Fibroblast of peridontal ligament (primary cell): ENCODE results near the gene KCTD20.
A peak's percentile ranks its signal among the peaks of the same experiment; 100 is the strongest.
"Not testable (repeated sequence)": the region's sequence is repeated elsewhere in the genome, so short reads cannot be mapped to it uniquely, and the experiment has no call there.

Experiments used
- DNase-seq: peaks from one replicate; pipeline ENCODE4 v3.0.0-alpha.2; 2010; ENCODE audit errors: extremely low read depth

Gene KCTD20

GRCh38 chr6:36443471-36444428, 950 bp downstream of the KCTD20 start:
- DNase-seq = peak; percentile 37

GRCh38 chr6:36444470-36444869, 1.7 kb downstream of the KCTD20 start:
- DNase-seq = peak; percentile 71

GRCh38 chr6:36445621-36446020, 2.8 kb downstream of the KCTD20 start:
- no peak for DNase-seq

- DNase-seq = not testable (repeated sequence)
Observed at GRCh38 chr6:36449173-36449572, 6.4 kb downstream of the KCTD20 start.

- not testable (repeated sequence) for DNase-seq
Observed at GRCh38 chr6:36452897-36453296, 10.1 kb downstream of the KCTD20 start.

- DNase-seq = no peak
Observed at GRCh38 chr6:36455486-36456027, 12.8 kb downstream of the KCTD20 start.

GRCh38 chr6:36459501-36459900, 16.7 kb downstream of the KCTD20 start:
- DNase-seq = no peak

GRCh38 chr6:36460916-36461315, 18.1 kb downstream of the KCTD20 start:
- no peak for DNase-seq

GRCh38 chr6:36461646-36462045, 18.8 kb downstream of the KCTD20 start:
- DNase-seq = no peak

GRCh38 chr6:36463676-36464075, 20.9 kb downstream of the KCTD20 start:
- peak; percentile 68 for DNase-seq

- DNase-seq = no peak
Observed at GRCh38 chr6:36464233-36464632, 21.4 kb downstream of the KCTD20 start.

GRCh38 chr6:36467625-36468024, 24.8 kb downstream of the KCTD20 start:
- DNase-seq = no peak

- no peak for DNase-seq
Observed at GRCh38 chr6:36469148-36469661, 26.4 kb downstream of the KCTD20 start.

GRCh38 chr6:36469946-36470345, 27.1 kb downstream of the KCTD20 start:
- no peak for DNase-seq

- no peak for DNase-seq
Observed at GRCh38 chr6:36478051-36478526, 35.3 kb downstream of the KCTD20 start.

- no peak for DNase-seq
Observed at GRCh38 chr6:36479256-36479655, 36.5 kb downstream of the KCTD20 start.

- DNase-seq = not testable (repeated sequence)
Observed at GRCh38 chr6:36483326-36483725, 40.5 kb downstream of the KCTD20 start.

- DNase-seq = no peak
Observed at GRCh38 chr6:36484736-36485135, 41.9 kb downstream of the KCTD20 start.

- peak; percentile 45 for DNase-seq
Observed at GRCh38 chr6:36487698-36488097, 44.9 kb downstream of the KCTD20 start.

GRCh38 chr6:36488221-36488620, 45.4 kb downstream of the KCTD20 start:
- DNase-seq = no peak

- DNase-seq = peak; percentile 30
Observed at GRCh38 chr6:36489426-36489825, 46.6 kb downstream of the KCTD20 start.

GRCh38 chr6:36491378-36491965, 48.7 kb downstream of the KCTD20 start:
- DNase-seq = no peak
